Neutrophil (primary cell): ENCODE results near the gene MADD.

Experiments used
- H3K27ac ChIP-seq: fragments of 200-600 bp; sonication (generic); 2 replicates; pipeline ENCODE4 v1.5.1; 2016; ENCODE audit warnings: mild to moderate bottlenecking, moderate library complexity
- H3K27me3 ChIP-seq: fragments of 200-600 bp; sonication (generic); 2 replicates; pipeline ENCODE4 v1.6.0; 2016; ENCODE audit warnings: mild to moderate bottlenecking
- H3K36me3 ChIP-seq: fragments of 200-600 bp; sonication (generic); 2 replicates; pipeline ENCODE4 v1.5.1; 2017
- H3K4me1 ChIP-seq, 2 experiments: fragments of 200-600 bp in 1 of 2; sonication (generic) in 1 of 2; 1 replicate in 1 of 2; 2 replicates in 1 of 2; pipeline versions ENCODE4 v1.5.1 to v1.6.1; 2013 to 2016; ENCODE audit warnings: low read depth in 1 of 2, low read length in 1 of 2, mild to moderate bottlenecking in 1 of 2, moderate library complexity in 1 of 2; ENCODE audit not compliant: control insufficient read depth in 1 of 2, insufficient read depth in 1 of 2
- H3K4me3 ChIP-seq, 2 experiments: fragments of 200-600 bp in 1 of 2; sonication (generic) in 1 of 2; 1 replicate in 1 of 2; 2 replicates in 1 of 2; pipeline ENCODE4 v1.5.1; 2013 to 2016; ENCODE audit warnings: low read depth in 1 of 2, low read length in 1 of 2, mild to moderate bottlenecking in 1 of 2, moderate library complexity in 1 of 2
- H3K9me3 ChIP-seq: fragments of 200-600 bp; sonication (generic); 2 replicates; pipeline ENCODE4 v1.5.1; 2016
- CTCF ChIP-seq: fragments of 200-600 bp; sonication (generic); IDR thresholded peaks from 2 replicates; pipeline ENCODE4 v1.5.1; 2016; ENCODE audit warnings: antibody characterized with exemption

MADD gene

DNA sequence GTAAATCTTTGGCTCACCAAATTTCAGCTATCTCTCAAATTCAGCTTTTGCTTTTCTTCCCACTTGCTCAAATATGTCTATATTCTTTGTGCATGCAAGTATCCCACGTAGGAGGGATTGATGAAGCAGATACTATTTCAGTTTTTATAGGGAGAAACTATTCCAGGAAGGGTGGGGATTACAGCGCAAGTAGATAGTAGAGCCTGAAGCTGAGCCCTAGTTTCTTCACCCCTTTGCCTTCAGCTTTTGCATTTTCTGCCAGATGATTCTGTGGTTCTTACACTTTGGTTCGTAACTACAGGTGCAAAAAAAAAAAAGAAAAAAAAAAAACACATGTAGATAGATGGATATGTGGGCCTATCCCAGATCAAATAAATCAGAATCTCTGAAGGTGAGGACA is 18.2 kb upstream of the MADD start:
- Histone ChIP-seq H3K4me1 (peaks cover 15 to 24% of the 10 kb centered on the region in 2 experiments), H3K36me3 (no peaks in the 10 kb centered on the region)

DNA sequence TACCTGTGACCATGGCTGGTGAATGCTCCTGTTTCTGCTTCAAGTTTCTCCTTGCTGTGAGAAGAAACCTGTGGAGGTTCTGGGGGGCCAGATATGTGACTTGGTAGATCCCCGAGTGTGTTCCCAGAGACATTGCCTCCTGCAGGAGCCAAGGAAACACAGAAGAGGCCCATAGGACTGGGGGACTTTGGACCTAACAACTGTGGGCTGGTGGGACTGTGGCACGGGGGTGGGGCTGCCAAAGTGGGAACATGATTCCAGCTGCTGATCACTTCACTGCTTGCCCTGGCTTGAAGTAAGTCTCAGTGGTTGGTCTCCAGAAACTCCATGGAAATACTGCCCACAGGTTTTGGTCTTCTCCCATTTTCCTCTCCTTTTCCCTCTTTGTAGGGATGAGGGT is 16.3 kb upstream of the MADD start:
- peaks cover 7 to 24% of the 10 kb centered on the region in 2 experiments for H3K4me1 ChIP-seq

More for the DNA sequence above, 18.2 kb upstream of the MADD start:
- no peaks in the 10 kb centered on the region for H3K9me3 ChIP-seq
- H3K4me3 ChIP-seq: no peak overlapping the region
- no peaks in the 10 kb centered on the region for H3K27me3 ChIP-seq
- H3K27ac ChIP-seq: no peak overlapping the region
- TF ChIP-seq CTCF: no peak

DNA sequence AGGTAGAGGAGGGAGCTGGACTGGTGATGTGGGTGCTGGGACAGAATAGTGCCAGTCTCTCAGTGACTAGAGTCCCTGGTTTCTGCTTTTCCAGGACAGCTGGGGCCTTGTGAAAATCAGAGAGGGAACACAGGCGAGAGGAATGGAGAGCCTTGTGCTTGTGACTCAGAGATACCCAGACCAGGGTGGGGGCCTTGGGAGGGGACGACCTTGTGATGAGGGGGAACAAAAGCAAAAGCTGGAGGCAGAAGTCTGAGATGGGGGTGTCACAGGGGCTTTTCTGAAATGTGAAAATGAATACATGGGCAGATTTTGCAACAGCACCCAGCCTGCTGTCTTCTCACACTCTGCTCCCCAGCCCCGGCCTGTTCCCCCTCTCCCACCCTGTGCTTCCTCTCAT is 15.5 kb upstream of the MADD start:
- Histone ChIP-seq H3K27me3 (no peaks in the 10 kb centered on the region), H3K27ac (no peak overlapping the region), H3K4me1 (peaks cover 2 to 19% of the 10 kb centered on the region in 2 experiments), H3K36me3 (no peaks in the 10 kb centered on the region), H3K9me3 (no peaks in the 10 kb centered on the region), H3K4me3 (no peak overlapping the region)
- no peak for TF ChIP-seq CTCF

More for the DNA sequence above, 16.3 kb upstream of the MADD start:
- H3K4me3 ChIP-seq: no peak overlapping the region
- no peaks in the 10 kb centered on the region for H3K27me3 ChIP-seq
- TF ChIP-seq CTCF: no peak
- H3K9me3 ChIP-seq: no peaks in the 10 kb centered on the region
- H3K27ac ChIP-seq: no peak overlapping the region
- no peaks in the 10 kb centered on the region for H3K36me3 ChIP-seq

DNA sequence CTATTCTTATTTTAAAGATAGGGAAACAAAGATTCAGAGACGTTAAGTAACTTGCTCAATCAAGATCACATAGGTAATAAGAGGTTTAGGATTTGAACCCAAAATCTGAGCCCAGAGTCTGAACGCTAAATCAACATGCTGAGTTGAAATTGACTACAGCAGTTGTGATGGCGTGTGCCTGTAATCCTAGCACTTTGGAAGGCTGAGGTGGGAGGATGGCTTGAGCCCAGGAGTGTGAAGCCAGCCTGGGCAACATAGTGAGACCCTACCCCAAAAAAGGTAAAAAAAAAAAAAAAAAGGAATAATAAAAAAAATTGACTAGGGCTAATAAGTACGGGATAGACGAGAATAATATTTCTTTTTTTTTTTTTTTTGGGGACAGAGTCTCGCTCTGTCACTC is 13.6 kb upstream of the MADD start:
- H3K36me3 ChIP-seq: no peaks in the 10 kb centered on the region
- TF ChIP-seq CTCF: no peak
- H3K4me1 ChIP-seq: peaks cover 0 to 16% of the 10 kb centered on the region in 2 experiments
- H3K27me3 ChIP-seq: no peaks in the 10 kb centered on the region
- H3K4me3 ChIP-seq: no peak overlapping the region
- H3K27ac ChIP-seq: no peak overlapping the region
- no peaks in the 10 kb centered on the region for H3K9me3 ChIP-seq

GRCh38 chr11:47257177-47257516 is 12.8 kb upstream of the MADD start:
- H3K4me1 ChIP-seq: peaks cover 0 to 16% of the 10 kb centered on the region in 2 experiments
- H3K4me3 ChIP-seq: no peak overlapping the region
- TF ChIP-seq CTCF: no peak
- no peaks in the 10 kb centered on the region for H3K27me3 ChIP-seq
- no peaks in the 10 kb centered on the region for H3K36me3 ChIP-seq
- no peaks in the 10 kb centered on the region for H3K9me3 ChIP-seq
- H3K27ac ChIP-seq: no peak overlapping the region
